ENCODE results near the gene AADACL4. TPM values are rescaled to one million over a fixed set of nuclear protein-coding genes. Genes with fewer than 3 reads are reported as not detected.

The AADACL4 gene
- polyA plus RNA-seq, 1 donor (not counting 4 experiments of a cell fraction or from before 2014, with no cell fraction given): not detected

GRCh38 chr1:12708396-12709090, 64.7 kb downstream of the AADACL4 start:
- Histone ChIP-seq H3K9ac (ENCODE audit: control insufficient read depth, extremely low read depth, insufficient read depth, low read length) (no peak overlapping the region), H3K4me2 (ENCODE audit: control insufficient read depth, extremely low read depth, insufficient read depth, low read depth, low read length) (no peak overlapping the region), H3K79me2 (ENCODE audit: control insufficient read depth, insufficient read depth, low read length) (no peaks in the 10 kb centered on the region), H2AFZ (ENCODE audit: control insufficient read depth, low read length) (no peak overlapping the region), H3K9me1 (ENCODE audit: control insufficient read depth, extremely low read depth, insufficient read depth, low read length) (no peaks in the 10 kb centered on the region), H3K4me1 (ENCODE audit: control insufficient read depth, extremely low read depth, insufficient read depth, low read length) (peaks cover 6% of the 10 kb centered on the region), H3K36me3 (ENCODE audit: control insufficient read depth in 2 of 2, extremely low read depth in 1 of 2, insufficient read depth in 2 of 2, low read length in 2 of 2) (no peaks in the 10 kb centered on the region), H3K27ac (ENCODE audit: control insufficient read depth, insufficient read depth, low read length) (no peak overlapping the region), H3K4me3 (ENCODE audit: control insufficient read depth in 2 of 3, extremely low read depth in 1 of 3, insufficient read depth in 2 of 3, low read depth in 1 of 3, low read length in 3 of 3) (no peak overlapping the region), H3K9me3 (ENCODE audit: control insufficient read depth, low read depth, low read length) (no peaks in the 10 kb centered on the region), H4K20me1 (ENCODE audit: control insufficient read depth, extremely low read depth, insufficient read depth, low read length) (no peaks in the 10 kb centered on the region), H3K27me3 (ENCODE audit: control insufficient read depth, extremely low read depth, insufficient read depth, low read length) (no peaks in the 10 kb centered on the region)
- dilution Hi-C loops (cut with MboI; ENCODE audit: extremely low pct_ligation_motif_present, low sequenced_read_pairs): no loop called here
- no peak for FAIRE-seq
- no peak for DNase-seq (ENCODE audit: low read depth, low spot score)
- TF ChIP-seq CTCF (optimal IDR thresholded peaks at IDR 0.05 in 1 of 3, IDR thresholded peaks at IDR 0.05 in 1 of 3, conservative IDR thresholded peaks at IDR 0.05 in 1 of 3; ENCODE audit: extremely low read depth in 1 of 3, insufficient read depth in 2 of 3, low read length in 3 of 3) (no peak), EZH2 (IDR thresholded peaks at IDR 0.05; ENCODE audit: low read length) (no peak)

GRCh38 chr1:12709091-12709491, 65.2 kb downstream of the AADACL4 start:
- no peak for FAIRE-seq
- no peaks in the 10 kb centered on the region for H3K36me3 ChIP-seq (ENCODE audit: control insufficient read depth in 2 of 2, extremely low read depth in 1 of 2, insufficient read depth in 2 of 2, low read length in 2 of 2)
- no peak overlapping the region for H3K27ac ChIP-seq (ENCODE audit: control insufficient read depth, insufficient read depth, low read length)
- no peak overlapping the region for H3K9ac ChIP-seq (ENCODE audit: control insufficient read depth, extremely low read depth, insufficient read depth, low read length)
- no peaks in the 10 kb centered on the region for H3K27me3 ChIP-seq (ENCODE audit: control insufficient read depth, extremely low read depth, insufficient read depth, low read length)
- H3K79me2 ChIP-seq (ENCODE audit: control insufficient read depth, insufficient read depth, low read length): no peaks in the 10 kb centered on the region
- H4K20me1 ChIP-seq (ENCODE audit: control insufficient read depth, extremely low read depth, insufficient read depth, low read length): no peaks in the 10 kb centered on the region
- H3K4me1 ChIP-seq (ENCODE audit: control insufficient read depth, extremely low read depth, insufficient read depth, low read length): peaks cover 8% of the 10 kb centered on the region
- H3K9me1 ChIP-seq (ENCODE audit: control insufficient read depth, extremely low read depth, insufficient read depth, low read length): no peaks in the 10 kb centered on the region
- H2AFZ ChIP-seq (ENCODE audit: control insufficient read depth, low read length): no peak overlapping the region
- no peak for TF ChIP-seq CTCF (optimal IDR thresholded peaks at IDR 0.05 in 1 of 3, IDR thresholded peaks at IDR 0.05 in 1 of 3, conservative IDR thresholded peaks at IDR 0.05 in 1 of 3; ENCODE audit: extremely low read depth in 1 of 3, insufficient read depth in 2 of 3, low read length in 3 of 3)
- TF ChIP-seq EZH2 (IDR thresholded peaks at IDR 0.05; ENCODE audit: low read length): no peak
- dilution Hi-C loops (cut with MboI; ENCODE audit: extremely low pct_ligation_motif_present, low sequenced_read_pairs): no loop called here
- no peaks in the 10 kb centered on the region for H3K9me3 ChIP-seq (ENCODE audit: control insufficient read depth, low read depth, low read length)
- H3K4me2 ChIP-seq (ENCODE audit: control insufficient read depth, extremely low read depth, insufficient read depth, low read depth, low read length): no peak overlapping the region
- DNase-seq (ENCODE audit: low read depth, low spot score): no peak
- no peak overlapping the region for H3K4me3 ChIP-seq (ENCODE audit: control insufficient read depth in 2 of 3, extremely low read depth in 1 of 3, insufficient read depth in 2 of 3, low read depth in 1 of 3, low read length in 3 of 3)

All from keratinocyte (primary cell).